ENCODE measurements around the gene FUS. TPM values are rescaled to one million over a fixed set of nuclear protein-coding genes. Genes with fewer than 3 reads are reported as not detected.

FUS gene
- total RNA-seq, 3 donors from 2014 or later: 59.0 to 78.3 (median 73.9) TPM

- Histone ChIP-seq H3K4me1 (peaks cover 4 to 54% of the 10 kb centered on the region in 2 donors), H3K27ac (peak overlapping the region; percentile 95), H3K27me3 (no peaks in the 10 kb centered on the region), H3K9me3 (no peaks in the 10 kb centered on the region), H3K36me3 (no peaks in the 10 kb centered on the region), H3K4me3 (no peak overlapping the region)
- intact Hi-C loops (cut with DNase I; ENCODE audit: low total_unique reads): no loop called here
- no peak for TF ChIP-seq POLR2AphosphoS5 (IDR thresholded peaks at IDR 0.05)
- no peak for TF ChIP-seq POLR2A (IDR thresholded peaks at IDR 0.05)
- no peak for TF ChIP-seq CTCF (IDR thresholded peaks at IDR 0.05)
- no peak for DNase-seq (ENCODE audit: low spot score in 2 of 2)
Measured at GRCh38 chr16:31132303-31132979, 47.5 kb upstream of the FUS start.

- Histone ChIP-seq H3K36me3 (no peaks in the 10 kb centered on the region), H3K4me3 (peak overlapping the region in 1 of 3 donors; percentile 68)
- intact Hi-C loops (cut with DNase I; ENCODE audit: low total_unique reads): no loop called here
Measured at GRCh38 chr16:31133046-31133501, 46.9 kb upstream of the FUS start.

GRCh38 chr16:31134091-31134571 lies 45.8 kb upstream of the FUS start:
- TF ChIP-seq POLR2AphosphoS5 (IDR thresholded peaks at IDR 0.05) (no peak), CTCF (IDR thresholded peaks at IDR 0.05) (no peak), POLR2A (IDR thresholded peaks at IDR 0.05) (no peak)
- Histone ChIP-seq H3K4me3 (peak overlapping the region in 2 of 3 donors; percentile 68 to 73), H3K27me3 (no peaks in the 10 kb centered on the region), H3K36me3 (no peaks in the 10 kb centered on the region), H3K9me3 (no peaks in the 10 kb centered on the region), H3K27ac (peak overlapping the region; percentile 95), H3K4me1 (peaks cover 4 to 48% of the 10 kb centered on the region in 2 donors)
- intact Hi-C loops (cut with DNase I; ENCODE audit: low total_unique reads): no loop called here
- no peak for DNase-seq (ENCODE audit: low spot score in 2 of 2)

More at GRCh38 chr16:31133046-31133501, 46.9 kb upstream of the FUS start:
- no peak for DNase-seq (ENCODE audit: low spot score in 2 of 2)
- TF ChIP-seq POLR2A (IDR thresholded peaks at IDR 0.05): no peak
- Histone ChIP-seq H3K9me3 (no peaks in the 10 kb centered on the region), H3K27me3 (no peaks in the 10 kb centered on the region), H3K27ac (peak overlapping the region; percentile 95), H3K4me1 (peaks cover 4 to 50% of the 10 kb centered on the region in 2 donors)

- peak overlapping the region in 2 of 3 donors; percentile 68 to 73 for H3K4me3 ChIP-seq
Measured at GRCh38 chr16:31134625-31135534, 45.1 kb upstream of the FUS start.

More at GRCh38 chr16:31134625-31135534, 45.1 kb upstream of the FUS start:
- Histone ChIP-seq H3K36me3 (no peaks in the 10 kb centered on the region), H3K27ac (peak overlapping the region; percentile 95), H3K27me3 (no peaks in the 10 kb centered on the region), H3K9me3 (no peaks in the 10 kb centered on the region), H3K4me1 (peaks cover 4 to 45% of the 10 kb centered on the region in 2 donors)
- DNase-seq (ENCODE audit: low spot score in 2 of 2): peak in 1 of 2 donors; percentile 70
- no peak for TF ChIP-seq POLR2A (IDR thresholded peaks at IDR 0.05)
- peak; percentile 22 to 69 (median 53) for TF ChIP-seq CTCF (IDR thresholded peaks at IDR 0.05)
- peak in 1 of 3 donors; percentile 49 for TF ChIP-seq POLR2AphosphoS5 (IDR thresholded peaks at IDR 0.05)
- intact Hi-C loops (cut with DNase I; ENCODE audit: low total_unique reads): no loop called here
